EH (cell line): ENCODE data around the gene PTBP3.
"Not testable (repeated sequence)": the region's sequence is repeated elsewhere in the genome, so short reads cannot be mapped to it uniquely, and the experiment has no call there.

Experiments used
- DNase-seq: peaks from one replicate; pipeline ENCODE4 v3.0.0-alpha.2; 2015; ENCODE audit warnings: low read depth

Gene PTBP3

GRCh38 chr9:112322701-112323377, 10.6 kb downstream of the PTBP3 start:
- DNase-seq: no peak

GRCh38 chr9:112316258-112316943, 17.0 kb downstream of the PTBP3 start:
- peak; percentile 1 for DNase-seq

- peak; percentile 11 for DNase-seq
These were observed 17.8 kb downstream of the PTBP3 start for GRCh38 chr9:112315331-112316257.

- DNase-seq: no peak
These were observed 21.3 kb downstream of the PTBP3 start for GRCh38 chr9:112312139-112312538.

DNA sequence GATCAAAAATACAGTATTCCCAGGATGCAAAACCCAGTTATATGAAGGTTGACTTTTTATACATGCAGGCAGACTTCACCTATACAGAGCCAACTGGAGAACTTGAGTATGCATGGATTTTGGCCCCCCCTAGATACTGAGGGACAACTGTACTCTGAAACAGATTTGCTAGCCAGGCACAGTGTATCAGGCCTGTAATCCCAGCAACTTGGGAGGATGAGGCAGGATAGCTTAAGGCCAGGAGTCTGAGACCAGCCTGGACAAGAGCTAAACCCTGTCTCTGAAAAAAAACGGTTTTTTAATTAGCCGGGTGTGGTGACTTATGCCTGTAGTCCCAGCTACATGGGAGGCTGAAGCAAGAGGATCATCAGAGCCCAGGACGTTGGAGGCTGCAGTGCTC, 21.9 kb downstream of the PTBP3 start:
- DNase-seq: no peak

- DNase-seq: no peak
These were observed 22.6 kb downstream of the PTBP3 start for GRCh38 chr9:112310826-112311225.

- no peak for DNase-seq
These were observed 24.8 kb downstream of the PTBP3 start for GRCh38 chr9:112308588-112308987.

DNA sequence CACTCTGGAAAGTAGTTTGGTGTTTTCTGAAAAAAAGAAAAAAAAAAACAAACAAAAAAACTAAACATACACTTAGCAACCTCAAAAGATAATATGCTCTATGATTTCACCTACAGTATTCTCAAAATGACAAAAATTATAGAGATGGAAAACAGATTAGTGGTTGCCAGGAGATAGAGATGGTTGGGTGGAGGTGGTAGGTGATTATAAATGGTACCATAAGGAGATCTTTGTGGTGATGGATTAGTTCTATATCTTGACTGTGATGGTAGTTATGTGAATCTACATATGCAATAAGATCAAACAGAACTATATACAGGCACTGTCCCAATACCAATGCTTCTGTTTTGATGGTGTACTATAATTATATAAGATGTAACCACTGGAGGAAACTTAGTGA, 32.0 kb downstream of the PTBP3 start:
- DNase-seq: no peak

DNA sequence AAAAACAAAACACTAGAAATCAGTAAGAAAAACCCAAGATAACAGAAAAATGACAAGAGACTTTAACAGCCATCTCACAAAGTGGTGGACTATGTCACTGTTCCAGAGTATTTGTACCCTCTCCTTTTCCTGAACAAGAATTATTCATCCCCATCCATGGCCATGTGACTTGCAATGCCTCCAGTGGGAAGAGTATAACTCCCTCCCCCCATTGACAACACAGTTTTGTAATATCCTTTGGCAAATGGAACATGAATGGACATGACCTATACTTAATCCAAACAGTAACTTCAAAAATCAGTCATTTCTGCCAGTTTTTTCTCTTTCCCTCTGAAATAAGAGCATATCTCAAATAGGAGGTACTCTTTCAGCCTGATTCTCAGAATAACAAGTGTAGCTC, 33.9 kb downstream of the PTBP3 start:
- DNase-seq: peak; percentile 41

DNA sequence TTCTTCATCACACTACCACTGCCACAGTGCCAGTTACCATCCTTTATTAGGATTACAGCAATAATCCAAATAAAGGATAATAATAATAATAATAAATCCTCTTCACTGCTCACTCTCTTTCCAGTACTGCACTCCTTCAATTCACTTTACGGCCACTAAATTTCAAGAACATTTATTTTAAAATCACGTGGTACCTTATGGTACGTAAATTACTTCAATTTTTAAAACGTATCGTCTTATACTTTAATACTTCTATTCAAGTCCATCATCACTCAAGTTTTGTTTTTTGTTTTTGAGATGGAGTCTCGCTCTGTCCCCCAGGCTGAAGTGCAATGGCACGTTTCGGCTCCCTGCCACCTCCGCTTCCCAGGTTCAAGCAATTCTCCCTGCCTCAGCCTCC, 36.5 kb downstream of the PTBP3 start:
- DNase-seq: no peak

DNA sequence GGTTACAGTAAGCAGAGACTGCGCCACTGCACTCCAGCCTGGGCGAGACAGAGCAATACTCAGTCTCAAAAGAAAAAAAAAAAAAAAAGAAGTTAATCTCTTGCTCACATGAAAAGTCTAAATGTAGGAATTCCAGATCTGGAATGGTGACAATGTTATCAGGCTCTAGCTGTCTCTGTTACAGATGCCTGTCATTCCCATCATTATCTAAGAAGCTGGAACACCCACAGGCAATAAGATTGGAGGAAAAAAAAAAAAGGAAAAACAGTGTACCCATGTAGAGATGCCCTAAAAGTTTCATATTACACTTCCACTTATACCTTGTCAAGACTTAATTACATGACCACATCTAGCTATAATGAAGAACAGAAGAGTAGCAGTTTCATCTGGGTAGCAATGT, 38.2 kb downstream of the PTBP3 start:
- peak; percentile 19 for DNase-seq

GRCh38 chr9:112288029-112288428, 45.4 kb downstream of the PTBP3 start:
- DNase-seq: peak; percentile 27

DNA sequence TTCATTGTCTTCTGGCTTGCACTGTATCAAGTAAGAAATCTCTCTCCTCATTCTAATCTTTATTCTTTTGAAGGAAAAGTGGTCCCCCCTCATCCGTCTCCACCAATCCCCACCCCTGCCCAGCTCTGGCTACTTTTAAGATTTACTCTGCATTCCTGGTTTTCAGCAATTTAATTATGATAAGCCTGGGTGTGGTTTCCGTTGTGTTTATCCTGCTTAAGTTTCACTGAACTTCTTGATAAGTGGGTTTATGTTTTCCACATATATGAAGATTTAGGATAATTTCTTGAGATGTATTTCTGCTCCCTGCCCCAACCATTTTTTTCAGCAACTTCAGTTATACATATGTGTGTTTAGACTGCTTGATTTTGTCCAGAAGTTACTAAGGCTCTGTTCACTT, 46.5 kb downstream of the PTBP3 start:
- no peak for DNase-seq

GRCh38 chr9:112285056-112285455, 48.4 kb downstream of the PTBP3 start:
- DNase-seq: no peak

- no peak for DNase-seq
These were observed 49.7 kb downstream of the PTBP3 start for GRCh38 chr9:112283582-112284253.

DNA sequence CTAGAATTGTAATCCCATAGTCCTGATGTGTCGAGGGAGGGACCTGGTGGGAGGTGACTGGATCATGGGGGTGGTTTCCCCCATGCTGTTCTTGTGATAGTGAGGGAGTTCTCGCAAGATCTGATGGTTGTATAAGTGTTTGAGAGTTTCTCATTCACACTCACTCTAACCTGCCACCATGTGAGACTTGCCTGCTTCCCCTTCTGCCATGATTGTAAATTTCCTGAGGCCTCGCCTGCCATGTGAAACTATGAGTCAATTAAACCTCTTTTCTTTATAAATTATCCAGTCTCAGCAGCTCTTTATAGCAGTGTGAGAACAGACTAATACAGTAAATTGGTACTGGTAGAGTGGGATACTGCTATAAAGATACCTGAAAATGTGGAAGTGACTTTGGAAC, 50.6 kb downstream of the PTBP3 start:
- DNase-seq: not testable (repeated sequence)

DNA sequence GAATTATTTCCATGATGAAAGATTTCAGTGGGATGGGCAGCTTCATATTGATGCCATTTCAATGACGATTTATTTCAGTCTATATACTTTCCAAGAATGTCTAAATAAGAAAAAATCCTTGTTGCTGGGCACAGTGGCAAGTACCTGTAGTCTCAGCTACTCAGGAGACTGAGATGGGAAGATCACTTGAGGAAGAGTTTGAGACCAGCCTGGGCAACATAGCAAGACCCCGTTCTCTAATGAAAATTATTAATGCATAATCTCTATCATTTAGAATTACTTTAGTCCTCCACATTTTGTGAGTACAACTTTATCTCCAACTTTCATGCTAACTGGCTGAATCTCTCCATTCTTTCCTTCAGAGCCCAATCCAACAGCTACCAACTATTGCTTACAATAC, 52.5 kb downstream of the PTBP3 start:
- no peak for DNase-seq

DNA sequence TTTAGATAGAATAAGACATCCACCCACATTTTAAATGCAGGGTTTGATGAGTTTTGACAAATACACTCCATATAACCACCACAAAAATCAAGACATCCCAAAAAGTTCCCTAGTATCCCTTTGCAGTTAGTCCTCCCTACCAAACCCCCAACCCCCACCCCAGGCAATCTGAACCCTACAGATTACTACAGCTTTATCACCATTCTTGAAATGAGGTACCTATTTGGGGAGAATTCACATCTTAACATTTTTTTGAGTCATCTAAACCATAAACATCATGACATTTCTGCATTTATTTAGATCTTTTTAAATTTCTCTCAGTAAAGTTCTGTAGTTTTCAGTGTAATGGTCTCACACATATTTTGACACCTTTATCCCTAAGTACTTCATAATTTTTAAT, 53.9 kb downstream of the PTBP3 start:
- no peak for DNase-seq

GRCh38 chr9:112278152-112278551, 55.3 kb downstream of the PTBP3 start:
- DNase-seq: no peak

DNA sequence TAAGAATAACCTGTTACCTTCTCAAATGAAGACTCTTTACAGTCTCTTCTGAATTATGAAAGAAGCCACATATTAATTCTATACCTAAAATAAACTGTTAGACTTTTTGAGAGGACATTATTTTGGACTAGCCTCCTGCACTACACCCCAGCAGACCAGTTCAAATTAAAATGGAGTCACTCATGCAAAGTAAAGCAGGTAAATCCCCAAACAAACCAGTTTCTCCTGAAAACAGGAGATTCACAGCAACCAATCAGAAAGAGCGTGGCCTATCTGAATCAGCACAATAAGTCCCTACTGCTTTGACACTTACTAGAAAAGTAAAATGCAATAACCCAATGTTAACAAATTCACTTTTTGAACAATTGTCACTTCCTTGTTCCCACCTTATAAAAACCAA, 58.8 kb downstream of the PTBP3 start:
- DNase-seq: no peak

GRCh38 chr9:112273876-112274275, 59.5 kb downstream of the PTBP3 start:
- no peak for DNase-seq

GRCh38 chr9:112271466-112272098, 61.8 kb downstream of the PTBP3 start:
- DNase-seq: peak; percentile 25
